GM21367 (cell line): Measurements from ENCODE around the gene AMH.

Source experiments
- ATAC-seq: cut with Tn5 transposase; IDR thresholded peaks from one replicate; pipeline ENCODE4 v1.9.1; 2021; ENCODE audit not compliant: unreplicated experiment

Gene AMH

GRCh38 chr19:2247433-2248101 is 1.6 kb upstream of the AMH start:
- no peak for ATAC-seq

- ATAC-seq = no peak
Measured at GRCh38 chr19:2248136-2249009, 750 bp upstream of the AMH start.

- no peak for ATAC-seq
Measured at GRCh38 chr19:2249880-2250765, 1.0 kb downstream of the AMH start.

- no peak for ATAC-seq
Measured at GRCh38 chr19:2250766-2251105, 1.6 kb downstream of the AMH start.

- ATAC-seq = no peak
Measured at GRCh38 chr19:2251106-2252054, 2.3 kb downstream of the AMH start.

GRCh38 chr19:2252055-2252796 is 3.1 kb downstream of the AMH start:
- ATAC-seq = no peak

GRCh38 chr19:2252797-2253105 is 3.6 kb downstream of the AMH start:
- no peak for ATAC-seq

GRCh38 chr19:2253106-2254063 is 4.3 kb downstream of the AMH start:
- no peak for ATAC-seq

GRCh38 chr19:2254064-2254872 is 5.1 kb downstream of the AMH start:
- ATAC-seq = no peak

- ATAC-seq = no peak
Measured at GRCh38 chr19:2255112-2255845, 6.2 kb downstream of the AMH start.

- ATAC-seq = no peak
Measured at GRCh38 chr19:2255982-2256685, 7.0 kb downstream of the AMH start, which contains the start of gene JSRP1. JSRP1 (minus strand) TSS chr19:2256417; CDS start chr19:2255314, 1,103 bp downstream.

- no peak for ATAC-seq
Measured at GRCh38 chr19:2259336-2259735, 10.2 kb downstream of the AMH start.

- no peak for ATAC-seq
Measured at GRCh38 chr19:2260341-2260805, 11.2 kb downstream of the AMH start.

- ATAC-seq = no peak
Measured at GRCh38 chr19:2261438-2262172, 12.5 kb downstream of the AMH start.

- ATAC-seq = peak; percentile 32
Measured at GRCh38 chr19:2266183-2266993, 17.3 kb downstream of the AMH start.
